ENCODE results near the gene PLEKHB2. TPM values are rescaled to one million over a fixed set of nuclear protein-coding genes. Genes with fewer than 3 reads are reported as not detected.
A peak's percentile ranks its signal among the peaks of the same experiment; 100 is the strongest.
"Not testable (repeated sequence)": the region's sequence is repeated elsewhere in the genome, so short reads cannot be mapped to it uniquely, and the experiment has no call there.

PLEKHB2 gene
- total and polyA plus RNA-seq, 12 donors = 16.1 to 214 (median 96.0) TPM

- WGBS, 4 donors = 60 to 70% (median 68%) methylated on average over 2 of the region's 2 CpGs
- TF ChIP-seq CTCF (IDR thresholded peaks at IDR 0.05) (no peak), POLR2A (IDR thresholded peaks at IDR 0.05) (no peak)
- intact Hi-C loops (cut with DNase I) = no loop called here
- H3K27ac ChIP-seq = no peak overlapping the region
- no peaks in the 10 kb centered on the region for H3K27me3 ChIP-seq
- DNase-seq = no peak
- H3K9me3 ChIP-seq (replicated peaks in 1 of 3) = no peaks in the 10 kb centered on the region
- no peak overlapping the region for H3K4me3 ChIP-seq
- H3K4me1 ChIP-seq (replicated peaks in 1 of 2) = peaks cover 5 to 50% of the 10 kb centered on the region in 2 donors
- H3K36me3 ChIP-seq (replicated peaks in 1 of 2) = no peaks in the 10 kb centered on the region
Observed at GRCh38 chr2:131112529-131112928, 7.4 kb downstream of the PLEKHB2 start.

- 90 to 94% (median 92%) methylated on average over 7 of the region's 7 CpGs for WGBS, 4 donors
- Histone ChIP-seq H3K4me3 (no peak overlapping the region), H3K27ac (no peak overlapping the region), H3K27me3 (no peaks in the 10 kb centered on the region), H3K4me1 (replicated peaks in 1 of 2) (peaks cover 0 to 39% of the 10 kb centered on the region in 2 donors), H3K36me3 (replicated peaks in 1 of 2) (no peaks in the 10 kb centered on the region), H3K9me3 (replicated peaks in 1 of 3) (no peaks in the 10 kb centered on the region)
- intact Hi-C loops (cut with DNase I) = no loop called here
- TF ChIP-seq CTCF (IDR thresholded peaks at IDR 0.05) (no peak), POLR2A (IDR thresholded peaks at IDR 0.05) (no peak)
- no peak for DNase-seq
Observed at GRCh38 chr2:131113566-131114227, 8.6 kb downstream of the PLEKHB2 start.

DNA sequence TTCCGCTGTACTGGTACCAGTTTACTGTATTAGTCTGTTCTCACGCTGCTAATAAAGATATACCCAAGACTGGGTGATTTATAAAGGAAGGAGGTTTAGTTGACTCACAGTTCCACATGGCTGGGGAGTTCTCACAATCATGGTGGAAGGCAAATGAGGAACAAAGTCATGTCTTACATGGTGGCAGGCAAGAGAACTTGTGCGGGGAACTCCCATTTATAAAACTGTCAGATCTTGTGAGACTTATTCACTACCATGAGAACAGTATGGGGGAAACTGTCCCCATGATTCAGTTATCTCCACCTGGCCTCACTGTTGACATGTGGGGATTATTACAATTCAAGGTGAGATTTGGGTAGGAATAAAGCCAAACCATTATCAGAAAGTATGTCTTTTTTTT, 9.8 kb downstream of the PLEKHB2 start:
- H3K27ac ChIP-seq = peak overlapping the region in 1 of 5 donors; percentile 25
- H3K27me3 ChIP-seq; intact Hi-C loops (cut with DNase I); H3K4me3 ChIP-seq; H3K9me3 ChIP-seq (replicated peaks in 1 of 3); H3K36me3 ChIP-seq (replicated peaks in 1 of 2); DNase-seq: not testable (repeated sequence)
- peaks cover 0 to 39% of the 10 kb centered on the region in 2 donors for H3K4me1 ChIP-seq (replicated peaks in 1 of 2)
- 91 to 95% (median 93%) methylated on average over 3 of the region's 3 CpGs for WGBS, 4 donors

GRCh38 chr2:131115752-131116151, 10.6 kb downstream of the PLEKHB2 start:
- intact Hi-C loops (cut with DNase I) = no loop called here
- Histone ChIP-seq H3K27me3 (no peaks in the 10 kb centered on the region), H3K4me1 (replicated peaks in 1 of 2) (peaks cover 7 to 41% of the 10 kb centered on the region in 2 donors), H3K36me3 (replicated peaks in 1 of 2) (no peaks in the 10 kb centered on the region), H3K27ac (no peak overlapping the region), H3K4me3 (no peak overlapping the region), H3K9me3 (replicated peaks in 1 of 3) (no peaks in the 10 kb centered on the region)
- TF ChIP-seq CTCF (IDR thresholded peaks at IDR 0.05) = no peak
- TF ChIP-seq POLR2A (IDR thresholded peaks at IDR 0.05) = no peak
- DNase-seq = no peak

DNA sequence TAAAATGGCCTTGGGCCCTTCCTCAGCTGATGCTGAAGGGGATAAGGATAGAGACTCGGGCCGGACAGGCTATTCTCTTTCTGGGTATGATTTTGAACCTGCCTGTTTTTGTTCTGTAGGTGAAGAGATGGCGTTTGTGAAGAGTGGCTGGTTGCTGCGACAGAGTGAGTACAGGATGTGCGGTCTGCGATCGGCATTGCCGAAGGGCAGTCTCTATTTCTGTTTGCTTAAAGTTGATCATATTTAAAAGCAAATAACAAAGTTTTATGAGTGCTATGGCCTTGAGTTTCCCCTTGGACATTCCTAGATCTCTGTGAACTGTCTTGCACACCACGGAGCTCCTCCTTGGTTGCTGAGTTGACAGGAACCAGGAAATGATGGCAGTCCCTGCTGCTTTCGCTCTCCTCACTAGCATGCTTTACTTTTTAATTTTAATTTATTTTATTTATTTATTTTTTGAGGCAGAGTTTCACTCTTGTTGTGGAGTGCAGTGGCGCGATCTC, 15.7 kb downstream of the PLEKHB2 start:
- no peaks in the 10 kb centered on the region for H3K27me3 ChIP-seq
- no peak overlapping the region for H3K4me3 ChIP-seq
- intact Hi-C loops (cut with DNase I) = no loop called here
- no peaks in the 10 kb centered on the region for H3K9me3 ChIP-seq (replicated peaks in 1 of 3)
- peak overlapping the region in 3 of 5 donors; percentile 49 to 63 (median 55) for H3K27ac ChIP-seq
- WGBS, 4 donors = 50 to 62% (median 53%) methylated on average over 12 of the region's 12 CpGs
- H3K36me3 ChIP-seq (replicated peaks in 1 of 2) = peaks cover 0 to 11% of the 10 kb centered on the region in 2 donors
- peak in 2 of 7 donors; percentile 37 to 44 for DNase-seq
- peaks cover 8 to 20% of the 10 kb centered on the region in 2 donors for H3K4me1 ChIP-seq (replicated peaks in 1 of 2)
- TF ChIP-seq POLR2A (IDR thresholded peaks at IDR 0.05) (no peak), CTCF (IDR thresholded peaks at IDR 0.05) (no peak)

All from adrenal gland (tissue), 12 donors.